GM11168 (cell line): ENCODE data around the gene MAB21L3.

Experiments used
- in situ Hi-C: fragments of 300-500 bp; cut with MboI; formaldehyde crosslinking; loops from one replicate; pipeline ENCODE4 v1.12.0; 2022; ENCODE audit warnings: low sequenced_read_pairs; ENCODE audit not compliant: unreplicated experiment

The MAB21L3 gene

DNA sequence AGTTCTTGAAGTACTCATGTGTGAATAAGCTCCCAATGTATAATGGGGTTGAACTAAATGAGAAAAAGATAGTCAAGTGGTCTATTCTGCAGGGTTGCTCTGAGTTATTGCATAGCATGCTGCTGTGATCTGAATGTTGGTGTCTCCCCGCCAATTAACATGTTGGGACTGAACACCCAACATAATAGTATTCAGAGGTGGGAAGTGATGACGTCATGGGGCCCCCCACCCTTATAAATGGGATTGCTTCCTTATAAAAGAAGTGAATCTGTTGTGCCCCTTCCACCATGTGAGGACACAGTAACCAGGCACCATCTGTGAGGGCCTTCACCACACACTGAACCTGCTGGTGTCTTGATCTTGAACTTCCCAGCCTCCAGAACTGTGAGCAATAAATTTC is 50.2 kb downstream of the MAB21L3 start:
- in situ Hi-C loops: no loop called here

DNA sequence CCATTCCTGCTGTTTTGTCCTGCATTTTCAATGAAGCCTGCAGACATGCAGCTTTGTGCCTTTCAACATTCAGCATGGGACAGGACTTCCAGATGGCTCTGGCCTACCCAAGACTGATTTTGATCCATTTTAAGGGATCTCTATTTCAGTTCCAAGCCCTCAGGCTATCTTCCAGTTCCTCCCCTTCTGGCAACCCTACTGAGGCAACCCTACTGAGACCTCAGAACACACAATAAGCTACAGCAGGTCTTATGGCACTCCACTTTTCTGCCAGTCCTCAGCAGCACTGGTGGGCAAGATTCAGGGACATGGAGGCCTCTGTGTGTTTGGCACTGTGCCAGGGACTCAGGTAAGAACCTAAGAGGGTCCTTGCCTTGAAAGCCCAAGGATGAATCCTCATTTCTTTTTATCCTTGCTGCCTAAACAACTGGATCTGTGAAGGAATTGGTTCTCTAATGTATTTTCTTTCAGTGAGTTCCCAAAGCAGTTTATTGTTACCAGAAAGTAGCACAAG is 50.7 kb downstream of the MAB21L3 start:
- in situ Hi-C loops: no loop called here

DNA sequence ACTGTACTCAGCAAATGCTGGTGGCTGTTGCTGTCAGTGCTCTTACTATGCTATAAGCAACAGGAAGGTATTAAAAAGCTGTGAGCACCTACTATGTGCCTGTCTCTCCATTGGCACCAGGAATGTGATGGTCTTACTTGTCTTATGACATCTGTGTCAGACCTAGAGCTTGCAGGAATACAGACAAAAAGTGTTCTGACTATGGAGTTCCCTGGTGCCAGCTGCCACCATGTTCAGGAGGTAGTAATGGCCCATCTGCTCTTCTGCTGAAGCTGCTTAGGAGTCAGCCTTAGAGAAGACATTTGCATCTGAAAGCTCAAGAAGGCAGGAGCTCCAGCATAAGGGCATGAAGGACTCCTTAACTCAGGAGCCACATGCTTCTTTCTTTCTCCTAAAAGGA is 52.3 kb downstream of the MAB21L3 start:
- in situ Hi-C loops: no loop called here

DNA sequence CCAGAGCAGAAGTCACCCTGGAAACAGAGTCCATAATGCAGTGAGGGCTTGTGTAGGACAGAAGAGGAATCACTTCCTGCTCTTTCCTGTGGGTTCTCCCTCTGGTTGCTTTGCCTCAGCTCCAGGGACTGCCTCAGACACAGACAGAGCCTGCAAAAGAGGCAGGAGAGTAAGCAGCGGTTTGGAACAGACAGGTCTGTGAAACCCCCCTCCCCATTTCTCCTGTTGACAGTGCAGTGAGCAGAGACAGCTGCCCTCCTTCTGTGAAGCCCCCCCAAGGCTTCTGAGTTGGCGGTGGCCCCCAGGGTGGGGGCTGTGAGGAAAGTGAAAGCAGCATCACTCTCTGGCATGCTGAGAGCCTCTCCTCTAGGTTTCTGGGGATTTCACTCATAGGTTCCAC is 53.0 kb downstream of the MAB21L3 start:
- in situ Hi-C loops: no loop called here

DNA sequence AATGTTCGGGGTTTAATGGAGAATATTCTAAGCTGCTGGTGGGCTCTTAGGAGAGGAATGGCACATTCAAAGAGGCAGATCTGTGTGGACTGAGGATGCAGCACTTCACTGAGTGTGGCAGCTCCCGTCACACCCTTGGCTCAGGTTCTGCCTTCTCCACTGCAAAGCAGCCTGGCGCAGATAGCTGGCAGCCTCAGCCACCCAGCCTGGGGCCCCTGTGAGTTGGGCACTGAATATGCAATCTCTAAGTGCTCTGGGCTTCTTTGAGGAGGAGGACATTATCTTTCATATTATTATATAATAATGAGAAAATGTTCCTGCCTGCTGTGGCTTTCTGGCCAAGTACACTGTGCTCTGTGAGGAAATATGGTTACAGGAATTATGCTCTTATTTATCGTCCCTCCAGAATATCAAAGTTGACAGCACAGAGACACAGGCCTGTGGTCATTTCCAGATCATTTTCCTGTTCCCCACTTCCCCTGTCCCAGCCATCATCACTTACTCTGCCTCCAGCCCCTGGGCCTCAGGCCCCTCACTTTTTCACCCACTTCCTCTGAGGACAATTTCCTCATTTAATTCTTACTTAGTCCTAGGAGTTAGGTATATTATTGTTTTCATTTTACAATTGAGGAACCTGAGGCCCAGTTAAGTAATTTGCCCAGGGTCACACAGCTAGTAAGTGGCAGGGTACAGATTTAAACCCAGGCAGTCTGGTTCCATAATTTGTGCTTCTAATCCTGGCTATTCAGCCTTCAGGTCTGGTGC is 53.6 kb downstream of the MAB21L3 start:
- in situ Hi-C loops: no loop called here

DNA sequence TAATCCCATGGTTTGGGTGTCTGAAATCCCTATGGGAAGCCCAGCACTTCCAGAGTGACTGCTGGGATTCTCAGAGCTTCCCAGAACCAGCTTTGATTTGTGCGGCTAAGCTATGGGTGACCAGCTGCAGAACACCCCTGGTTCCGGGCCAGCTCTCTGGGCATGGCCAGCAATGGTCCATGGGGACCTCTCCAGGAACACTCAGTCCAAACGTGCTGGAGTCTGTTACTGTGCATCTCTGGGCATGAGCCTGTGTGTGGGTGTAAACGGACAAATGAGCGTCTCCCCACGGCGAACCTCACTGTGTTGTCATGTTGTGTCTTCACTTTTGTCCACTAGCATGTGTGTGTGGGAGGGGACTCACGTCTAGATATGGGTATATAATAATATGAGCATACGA is 54.4 kb downstream of the MAB21L3 start:
- in situ Hi-C loops: no loop called here

DNA sequence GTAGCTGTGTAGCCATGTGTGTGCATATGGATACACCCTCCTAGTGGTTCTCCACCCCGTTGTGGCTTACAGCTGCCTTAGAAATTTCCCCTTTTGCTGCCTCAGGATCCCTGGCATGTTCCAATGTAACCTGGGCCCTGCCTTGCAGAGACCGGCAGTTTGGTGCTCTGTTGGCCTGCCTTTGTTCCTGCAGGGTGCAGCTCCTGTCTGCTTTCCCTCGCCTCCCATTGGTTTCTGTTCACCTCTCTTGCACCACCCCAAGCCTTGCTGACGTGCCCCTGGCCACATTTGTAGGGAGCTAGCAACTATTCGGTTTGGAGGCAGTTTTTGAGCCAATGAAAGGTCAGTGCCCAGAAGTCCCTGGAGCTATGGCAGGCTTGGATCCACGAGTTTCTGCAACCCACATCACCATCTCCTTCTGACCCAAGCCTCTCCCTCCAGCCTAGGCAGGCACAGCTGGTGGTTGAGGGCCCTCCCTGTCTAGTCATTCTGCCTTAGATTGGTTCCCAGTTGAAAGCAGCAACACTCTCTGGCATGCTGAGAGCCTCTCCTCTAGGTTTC is 54.9 kb downstream of the MAB21L3 start:
- in situ Hi-C loops: no loop called here

DNA sequence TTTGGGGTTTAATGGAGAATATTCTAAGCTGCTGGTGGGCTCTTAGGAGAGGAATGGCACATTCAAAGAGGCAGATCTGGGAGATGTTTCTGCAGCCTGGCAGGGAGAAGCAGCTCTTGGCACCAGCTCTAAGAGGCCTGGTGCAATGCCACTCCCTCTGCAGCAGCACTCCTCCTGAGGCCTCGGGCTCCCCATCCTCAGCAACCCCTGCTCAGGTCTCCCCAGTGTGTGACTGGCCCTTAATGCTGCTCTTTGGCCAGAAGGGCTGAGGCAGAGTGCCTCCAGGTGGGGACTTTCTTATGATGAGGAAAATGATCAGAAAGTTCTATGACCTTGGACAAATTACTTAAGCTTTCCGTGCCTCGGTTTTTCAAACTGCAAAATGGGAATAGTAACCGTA is 55.5 kb downstream of the MAB21L3 start:
- in situ Hi-C loops: no loop called here

DNA sequence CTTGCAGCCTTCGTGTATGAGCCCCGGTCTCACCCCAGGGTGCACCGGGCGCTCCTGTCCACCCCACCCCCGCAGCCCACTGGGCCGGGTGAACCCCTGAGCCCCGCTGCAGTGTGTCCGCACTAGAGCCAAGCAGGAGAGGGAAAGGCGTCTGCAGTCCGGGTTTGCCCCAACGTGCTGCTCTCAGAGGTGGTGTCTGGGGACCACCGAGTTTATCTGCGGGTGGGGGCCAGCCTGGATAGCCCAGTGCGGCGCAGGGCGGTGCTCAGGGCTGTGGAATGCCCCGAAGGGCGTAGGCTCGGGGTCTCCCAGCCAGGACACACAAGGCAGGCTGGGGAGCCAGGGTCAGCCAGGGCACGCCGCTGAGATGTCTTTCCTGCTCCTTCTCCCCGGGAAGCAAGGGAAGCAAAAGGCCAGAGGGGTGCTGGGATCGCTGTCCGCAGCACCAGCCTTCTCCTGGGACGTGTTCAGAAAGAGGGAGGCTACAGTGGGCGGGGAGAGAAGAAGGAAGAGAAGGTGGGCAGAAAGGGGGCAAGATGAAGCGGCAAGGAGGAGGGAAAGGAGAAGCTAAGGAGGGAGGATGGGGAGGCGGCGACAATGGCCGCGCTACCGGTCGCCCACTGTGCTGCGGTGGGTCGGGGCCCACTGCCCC is 56.6 kb downstream of the MAB21L3 start:
- in situ Hi-C loops: no loop called here

DNA sequence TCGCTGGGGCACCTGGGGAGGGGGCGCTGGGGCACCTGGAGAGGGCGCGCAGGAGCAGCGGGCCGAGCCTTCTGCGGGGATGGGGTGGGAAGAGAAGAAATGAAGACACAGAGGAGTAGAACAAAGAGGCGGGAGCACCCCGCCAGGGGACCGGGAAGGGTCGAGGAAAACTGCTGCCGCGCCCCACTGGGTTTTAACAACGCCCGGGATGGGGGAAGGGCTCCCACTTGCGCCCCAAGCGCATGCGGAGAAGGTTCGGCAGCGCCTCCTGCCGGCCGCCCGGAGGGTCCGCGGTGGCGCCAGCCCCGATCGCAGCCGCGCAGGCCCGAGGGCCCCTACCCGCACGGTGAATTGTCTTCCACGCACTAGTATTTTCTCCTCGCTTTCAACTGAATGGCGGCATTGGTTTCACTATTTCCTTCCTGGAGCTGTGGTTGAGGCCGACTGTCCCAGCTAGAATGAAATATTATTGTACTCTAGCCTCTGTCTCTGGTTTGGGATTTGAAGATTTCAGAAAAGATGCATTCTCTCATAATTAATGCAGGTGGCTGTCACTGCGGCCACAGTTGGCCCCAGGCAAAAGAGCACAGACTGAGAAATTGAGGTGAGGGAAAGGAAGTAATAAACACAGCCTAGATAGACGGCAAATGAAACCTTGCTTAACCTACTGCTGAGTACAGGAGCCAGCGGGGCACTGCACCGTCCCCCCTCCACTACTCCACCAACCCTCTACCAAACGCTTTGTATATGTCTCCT is 57.3 kb downstream of the MAB21L3 start:
- in situ Hi-C loops: no loop called here

DNA sequence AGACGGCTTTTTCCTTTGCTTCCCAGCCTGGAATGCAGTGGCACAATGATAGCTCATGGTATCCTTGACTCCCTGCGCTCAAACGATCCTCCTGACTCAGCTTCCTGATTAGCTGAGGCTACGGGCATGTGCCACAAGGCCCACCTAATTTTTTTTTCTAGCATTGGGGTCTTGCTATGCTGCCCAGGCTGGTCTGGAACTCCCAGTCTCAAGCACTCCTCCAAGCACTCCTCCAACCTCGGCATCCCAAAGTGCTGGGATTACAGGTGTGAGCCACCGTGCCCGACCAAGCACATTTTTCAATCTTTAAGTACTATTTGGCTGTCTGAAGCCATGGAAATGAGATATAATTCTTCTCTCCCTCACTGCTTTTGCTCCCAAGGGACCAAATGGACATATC is 58.7 kb downstream of the MAB21L3 start:
- in situ Hi-C loops: no loop called here

DNA sequence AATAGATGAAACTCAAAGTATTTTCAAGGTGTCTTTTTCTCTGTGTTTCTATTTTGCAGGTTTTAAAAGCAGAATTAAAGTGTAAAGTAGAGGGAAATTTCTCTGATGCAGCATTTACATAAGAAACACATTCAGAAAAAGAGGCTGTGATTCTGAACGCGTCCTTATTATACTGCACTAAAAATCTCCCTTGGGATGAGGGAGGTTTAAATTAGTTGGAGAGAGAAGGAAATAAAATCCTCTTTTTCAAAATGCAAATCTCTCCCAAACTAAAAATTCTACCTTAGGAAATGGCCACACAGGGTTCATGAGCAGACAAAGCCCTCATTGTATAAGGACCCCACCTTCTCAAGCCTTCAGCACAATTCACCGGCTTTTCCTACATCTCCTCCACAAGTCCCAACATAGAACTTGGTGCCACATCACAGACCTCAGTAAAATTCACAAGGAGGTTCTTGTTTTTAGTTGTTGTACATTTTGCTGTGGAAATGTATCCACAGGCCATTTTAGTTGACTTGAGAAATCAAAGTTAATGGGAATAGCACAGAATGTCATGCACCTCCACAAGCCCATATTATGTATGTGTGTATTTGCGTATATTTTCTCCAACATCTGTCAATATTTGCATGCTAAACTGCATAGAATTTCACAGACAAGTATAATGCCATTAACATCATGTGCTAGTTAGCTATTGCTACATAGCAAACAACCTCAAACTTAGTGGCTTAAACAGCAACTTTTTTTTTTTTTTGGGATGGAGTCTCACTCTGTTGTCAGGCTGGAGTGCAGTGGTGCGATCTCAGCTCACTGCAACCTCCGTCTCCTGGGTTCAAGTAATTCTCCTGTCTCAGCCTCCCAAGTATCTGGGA is 59.8 kb downstream of the MAB21L3 start:
- in situ Hi-C loops: no loop called here

DNA sequence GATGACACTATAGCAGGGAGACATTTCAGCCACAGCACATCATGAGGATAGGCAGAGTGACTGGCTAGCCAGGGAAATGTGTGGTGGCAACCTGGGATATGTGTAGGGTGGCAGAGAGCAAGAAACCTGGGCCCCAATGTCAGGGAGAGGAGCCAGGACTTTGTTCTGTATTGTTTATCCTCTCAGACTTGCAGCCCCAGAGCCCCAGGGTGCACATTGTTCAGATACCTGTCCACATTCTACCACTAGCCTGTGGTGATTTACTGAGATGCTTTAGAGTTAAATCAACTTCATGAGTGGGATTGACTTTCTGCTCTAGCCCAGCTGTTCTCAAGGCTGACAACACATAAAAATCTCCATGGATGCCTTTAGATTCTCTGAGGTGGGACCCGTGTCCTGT is 61.5 kb downstream of the MAB21L3 start:
- in situ Hi-C loops: no loop called here

DNA sequence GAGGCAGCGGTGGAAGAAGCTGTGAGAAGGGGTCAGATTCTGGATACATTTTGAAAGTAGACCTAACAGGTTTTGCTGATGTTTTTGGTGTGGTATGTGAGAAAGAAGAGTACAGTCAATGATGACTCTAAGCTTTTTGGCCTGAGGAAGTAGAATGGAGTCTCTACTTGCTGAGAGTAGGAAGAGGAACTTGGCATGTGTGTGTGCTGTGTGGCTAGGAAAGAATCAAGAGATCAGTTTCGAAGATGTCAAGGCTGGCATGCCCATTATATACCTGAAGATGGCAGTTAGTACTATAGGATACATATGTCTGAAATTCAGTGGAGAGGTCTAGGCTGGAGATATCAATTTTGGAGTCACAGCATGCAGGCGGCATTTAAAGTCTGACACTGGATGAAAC is 64.4 kb downstream of the MAB21L3 start:
- in situ Hi-C loops: no loop called here

DNA sequence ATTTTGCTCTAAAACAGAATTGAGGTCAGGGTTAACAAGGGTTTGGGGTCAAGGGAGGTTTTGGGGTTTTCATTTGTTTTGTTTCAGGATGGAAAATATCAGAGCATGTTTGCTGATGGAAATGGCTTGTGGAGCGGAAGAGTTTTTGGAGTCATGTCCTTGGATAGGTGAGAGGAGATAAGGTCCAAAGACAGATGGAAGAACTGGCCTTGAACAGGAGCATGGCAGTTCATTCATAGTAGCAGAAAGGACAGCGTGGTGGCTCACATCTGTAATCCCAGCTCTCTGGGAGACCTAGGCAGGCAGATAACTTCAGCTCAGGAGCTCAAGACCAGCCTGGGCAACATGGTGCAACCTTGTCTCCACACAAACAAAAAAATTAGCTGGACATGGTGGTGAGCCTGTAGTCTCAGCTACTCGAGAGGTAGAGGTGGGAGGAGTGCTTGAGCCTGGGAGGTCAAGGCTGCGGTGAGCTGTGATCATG is 65.1 kb downstream of the MAB21L3 start:
- in situ Hi-C loops: no loop called here

DNA sequence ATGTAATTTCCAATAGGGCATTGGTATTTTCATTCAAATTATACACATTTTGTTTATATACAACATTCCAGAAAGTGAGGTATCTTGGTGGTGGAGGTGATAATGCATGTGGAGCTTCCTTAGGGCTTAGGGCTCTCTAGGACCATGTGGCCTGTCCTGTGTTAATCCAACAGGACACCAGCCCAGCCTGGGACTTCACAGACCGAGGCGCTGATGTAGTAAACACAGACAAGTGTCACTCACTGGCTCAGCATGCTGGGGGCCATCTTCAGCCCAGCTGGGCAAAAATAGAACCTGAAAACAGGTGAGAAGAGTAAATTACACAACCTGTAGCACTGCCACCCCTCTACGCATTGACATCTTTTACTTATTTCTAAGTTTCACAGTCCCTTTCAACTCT is 66.7 kb downstream of the MAB21L3 start:
- in situ Hi-C loops: no loop called here

DNA sequence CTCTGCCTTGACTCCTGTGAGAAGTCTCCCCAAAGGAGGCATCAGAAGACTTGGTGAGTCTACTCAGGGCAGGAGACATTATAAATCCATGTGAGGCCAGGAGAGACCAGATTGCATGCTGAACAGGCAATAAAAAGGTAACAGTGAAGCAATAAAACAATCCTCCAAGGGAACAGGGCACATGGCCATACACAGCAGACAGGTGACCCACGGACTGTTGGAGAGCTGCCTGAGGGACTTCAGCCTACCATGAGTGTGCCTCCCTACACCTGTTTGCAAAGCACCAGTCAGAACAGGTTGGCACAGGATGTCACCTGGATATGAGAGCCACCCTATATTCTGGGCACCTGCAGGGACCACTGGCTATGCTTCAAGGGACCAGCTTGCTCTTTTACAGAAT is 67.6 kb downstream of the MAB21L3 start:
- in situ Hi-C loops: no loop called here

DNA sequence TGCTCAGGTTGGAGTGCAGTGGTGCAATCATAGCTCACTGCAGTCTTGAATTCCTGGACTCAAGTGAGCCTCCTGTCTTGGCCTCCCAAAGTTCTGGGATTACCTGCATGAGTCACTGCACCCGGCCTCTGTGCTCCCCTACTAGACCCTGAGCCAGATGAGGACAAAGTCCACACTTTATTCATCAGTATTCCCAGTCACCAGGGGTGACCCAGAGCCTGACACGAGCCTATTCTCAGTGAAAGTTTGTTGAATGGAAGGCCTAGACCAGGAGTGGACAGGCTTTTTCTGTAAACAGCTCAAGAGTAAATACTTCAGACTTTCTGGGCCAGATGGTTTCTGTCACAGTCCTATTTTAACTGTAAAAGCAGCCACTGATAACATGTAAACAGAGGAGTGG is 68.2 kb downstream of the MAB21L3 start:
- in situ Hi-C loops: no loop called here

DNA sequence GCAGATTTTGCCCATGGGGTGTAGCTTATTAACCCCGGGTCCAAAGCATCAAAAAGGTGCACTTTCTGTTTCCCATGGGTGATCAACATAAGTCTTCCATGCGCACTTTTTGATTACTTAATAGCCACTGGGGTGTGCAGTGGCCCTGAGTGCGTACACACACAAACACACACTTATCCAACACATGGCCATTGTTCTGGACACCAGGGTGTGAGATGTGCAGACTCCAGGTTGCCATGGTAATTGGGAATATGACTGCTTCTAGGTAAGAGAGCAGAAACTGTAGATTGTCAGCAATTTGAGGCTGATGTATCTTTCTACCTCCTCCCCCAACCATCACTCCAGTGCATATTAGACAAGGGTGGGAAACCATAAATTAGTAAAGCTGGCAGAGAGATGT is 68.8 kb downstream of the MAB21L3 start:
- in situ Hi-C loops: no loop called here
